Hematopoietic multipotent progenitor cell treated with erythropoietin and hydrocortisone succinate and interleukin-3 and kit ligand, for 17 days (in vitro differentiated cells): ENCODE data around the gene SKAP2.

Experiments used
- DNase-seq: peaks from one replicate; pipeline ENCODE4 v3.0.0-alpha.2; 2015; ENCODE audit warnings: low spot score

The SKAP2 gene

DNA sequence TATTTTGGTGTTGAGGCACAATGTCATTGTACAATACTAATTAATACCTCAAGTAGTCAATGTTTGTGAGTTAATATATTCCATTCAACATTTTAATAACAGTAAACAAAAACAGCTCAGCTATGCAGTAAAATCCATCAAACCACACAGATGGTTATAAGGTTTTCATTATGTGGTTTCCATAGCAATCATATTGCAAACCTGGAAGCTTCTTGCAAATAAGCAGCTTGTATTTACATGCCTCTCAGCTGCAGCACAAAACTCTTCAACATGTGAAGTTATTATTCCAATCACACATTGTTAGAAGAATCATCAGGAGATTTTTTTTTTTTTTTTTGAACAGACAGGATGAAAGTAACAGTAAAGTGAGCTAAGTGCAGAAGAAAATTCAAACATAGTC is 170.2 kb downstream of the SKAP2 start:
- DNase-seq: no peak

DNA sequence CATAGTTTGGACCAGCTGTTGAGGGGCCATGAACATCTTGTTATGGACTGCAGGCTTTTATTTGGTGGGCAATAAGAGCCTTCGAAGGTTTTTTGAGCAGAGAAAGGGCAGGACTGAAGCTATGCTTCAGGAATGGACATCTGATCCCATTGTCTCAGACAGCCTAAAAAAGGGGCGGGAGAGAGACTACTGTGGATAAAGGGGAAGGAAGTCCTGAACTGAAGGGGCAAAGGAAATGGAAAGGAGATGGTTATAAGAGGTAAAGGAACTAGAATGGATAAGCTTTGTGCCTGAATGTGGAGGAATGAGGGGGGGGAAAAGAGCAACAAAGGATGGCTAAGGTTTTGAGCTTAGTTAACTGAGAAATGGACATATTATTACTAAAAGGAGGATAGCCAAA is 172.5 kb downstream of the SKAP2 start:
- no peak for DNase-seq

DNA sequence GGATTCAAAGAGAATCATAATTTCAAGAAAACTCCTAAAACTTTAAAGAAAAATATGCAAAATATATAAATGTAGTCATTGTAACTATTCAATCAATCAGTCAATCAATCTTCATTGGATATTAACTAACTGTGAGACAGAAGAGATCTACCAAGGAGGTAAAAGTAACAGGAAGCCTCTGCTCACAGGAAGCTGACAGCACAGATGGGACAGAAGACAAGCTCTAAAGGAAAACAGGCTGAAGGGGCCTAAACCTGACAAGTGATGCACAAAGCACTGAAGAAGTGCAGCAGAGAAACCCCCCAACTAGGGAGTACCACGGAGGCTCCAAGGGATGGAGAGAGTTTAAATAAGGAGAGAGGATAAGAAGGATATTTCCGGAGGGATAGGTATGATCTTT is 173.0 kb downstream of the SKAP2 start:
- no peak for DNase-seq

DNA sequence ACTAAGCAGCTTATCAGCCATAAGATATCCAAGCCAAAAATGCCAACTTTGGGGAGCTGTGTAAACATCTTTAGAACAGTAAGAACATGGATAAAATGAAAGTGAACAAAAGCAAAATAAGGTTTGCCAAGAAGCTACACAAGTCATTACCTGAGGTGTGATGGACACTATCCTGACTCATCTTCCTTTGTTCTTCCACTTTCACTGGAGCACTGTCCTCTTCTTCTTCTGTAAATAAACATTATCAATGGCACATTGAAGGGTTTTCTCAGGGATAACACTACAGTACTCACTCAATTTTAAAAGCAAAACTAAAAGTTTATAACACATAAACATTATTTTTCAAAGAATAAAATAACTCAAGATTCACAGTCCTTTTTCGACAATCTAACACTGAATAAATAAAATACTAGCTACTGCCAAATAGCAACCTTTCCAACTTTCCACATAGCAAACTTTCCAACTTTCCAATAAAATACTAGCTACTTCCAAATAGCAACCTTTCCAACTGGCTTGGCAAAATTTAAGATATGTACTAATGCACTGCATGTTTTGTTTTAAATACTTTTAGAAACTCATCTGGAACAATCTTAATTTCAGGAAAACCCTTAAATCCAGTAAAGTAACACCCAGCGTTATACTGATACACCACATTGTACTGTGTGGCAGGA is 174.1 kb downstream of the SKAP2 start:
- no peak for DNase-seq

DNA sequence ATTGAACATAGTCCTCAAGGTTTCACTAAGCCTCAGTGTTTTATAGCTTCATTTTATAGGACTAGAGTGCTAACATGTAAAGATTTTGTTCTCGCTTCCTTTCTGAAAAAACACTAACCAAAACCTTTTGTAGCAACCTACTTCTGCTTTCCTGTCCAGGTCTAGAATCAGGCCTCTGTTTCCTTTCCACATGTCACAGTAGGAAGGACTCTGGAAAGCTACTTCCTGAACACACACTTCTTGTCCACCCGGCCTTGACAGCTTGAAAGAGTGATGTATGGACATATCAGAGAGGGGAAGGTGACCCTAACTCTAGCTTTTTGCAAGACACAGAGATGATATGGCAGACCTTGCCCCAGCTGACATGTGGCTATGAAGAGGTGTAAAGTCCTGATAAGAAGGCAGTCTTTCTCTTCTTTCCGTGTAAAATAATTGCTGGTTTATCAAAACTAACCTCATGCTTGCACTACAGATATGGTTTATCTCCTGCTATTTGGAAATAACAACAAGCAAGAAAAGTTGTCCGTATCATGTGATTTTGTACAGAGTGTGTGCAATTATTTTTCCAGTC is 175.4 kb downstream of the SKAP2 start:
- no peak for DNase-seq

DNA sequence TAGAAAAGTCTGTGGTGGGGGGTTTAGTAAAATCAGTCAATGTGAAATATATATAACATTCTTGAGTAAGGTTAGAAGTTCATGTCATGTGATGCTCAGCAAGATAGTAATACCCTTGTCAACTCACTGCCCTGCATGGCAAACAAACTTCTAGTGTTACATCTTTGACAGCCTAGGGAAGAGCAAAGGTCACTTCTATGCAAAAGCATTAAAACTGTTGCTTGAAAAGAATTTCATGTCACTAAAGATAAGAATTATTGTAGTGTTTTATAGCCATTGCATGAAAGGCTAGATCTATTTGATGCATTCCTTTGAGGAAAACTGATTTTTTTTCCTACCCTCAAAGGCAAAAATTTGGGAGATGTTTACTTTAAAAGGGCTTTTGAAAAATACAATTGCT is 176.0 kb downstream of the SKAP2 start:
- DNase-seq: no peak

DNA sequence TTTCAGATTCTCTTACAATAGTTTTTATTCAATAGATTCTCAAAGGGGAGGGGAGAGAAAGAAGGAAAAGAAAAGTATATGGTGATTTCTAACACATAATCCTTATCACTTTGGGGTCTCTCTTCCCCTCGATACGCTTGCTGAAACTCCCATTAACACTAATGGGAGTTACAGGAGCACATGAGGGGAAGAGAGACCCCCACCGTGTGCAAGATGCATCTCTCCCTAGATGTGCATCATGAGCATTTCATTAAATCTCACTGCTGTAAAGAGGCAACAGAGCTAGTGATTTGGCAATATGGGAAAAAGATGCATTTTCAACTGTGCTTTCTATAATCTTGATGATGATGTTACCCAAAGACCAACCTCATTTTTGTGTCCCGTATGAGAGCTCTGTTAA is 177.4 kb downstream of the SKAP2 start:
- no peak for DNase-seq

DNA sequence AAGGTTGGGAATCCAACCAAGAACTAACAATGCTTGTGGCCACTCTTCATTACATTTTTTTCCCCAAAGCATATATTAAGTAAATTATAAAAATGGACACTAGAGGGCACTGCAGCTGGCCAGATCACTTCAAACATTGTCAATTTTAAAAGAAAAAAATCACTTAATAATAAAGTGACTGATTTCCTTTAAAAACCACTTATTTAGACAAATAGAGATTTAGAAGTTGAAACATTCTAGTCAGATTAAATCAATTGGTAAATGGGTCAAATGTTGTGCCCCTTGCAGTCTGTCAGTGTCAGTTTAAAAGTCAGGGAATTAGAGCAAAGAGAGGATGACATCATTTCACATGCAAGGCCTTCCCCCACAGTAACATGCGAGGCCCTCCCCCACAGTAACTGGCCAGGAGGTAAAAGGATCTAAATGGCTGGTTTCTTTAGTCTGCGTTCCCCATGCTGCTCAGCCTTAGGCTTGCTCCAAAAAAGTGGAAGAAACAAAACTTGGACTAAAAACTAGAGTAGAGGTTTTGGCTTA is 177.9 kb downstream of the SKAP2 start:
- DNase-seq: peak; percentile 48

DNA sequence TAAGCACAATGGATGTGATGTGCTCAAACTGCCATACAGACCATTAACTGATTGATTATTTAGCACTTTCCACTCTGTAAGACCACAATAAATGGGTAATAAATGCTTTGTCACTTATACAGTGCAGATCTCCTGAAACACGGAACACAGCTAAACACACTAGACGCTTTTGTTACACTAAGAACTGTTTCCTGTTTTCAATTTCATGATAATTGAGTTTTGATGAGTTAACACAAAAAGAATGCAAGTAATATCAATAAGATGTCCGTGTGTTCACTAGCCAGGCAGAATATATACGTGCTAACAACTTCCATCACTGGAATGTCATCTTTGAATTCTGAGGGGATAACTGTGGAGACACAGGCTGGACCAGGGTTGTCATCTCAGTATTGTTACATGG is 178.8 kb downstream of the SKAP2 start:
- DNase-seq: no peak

DNA sequence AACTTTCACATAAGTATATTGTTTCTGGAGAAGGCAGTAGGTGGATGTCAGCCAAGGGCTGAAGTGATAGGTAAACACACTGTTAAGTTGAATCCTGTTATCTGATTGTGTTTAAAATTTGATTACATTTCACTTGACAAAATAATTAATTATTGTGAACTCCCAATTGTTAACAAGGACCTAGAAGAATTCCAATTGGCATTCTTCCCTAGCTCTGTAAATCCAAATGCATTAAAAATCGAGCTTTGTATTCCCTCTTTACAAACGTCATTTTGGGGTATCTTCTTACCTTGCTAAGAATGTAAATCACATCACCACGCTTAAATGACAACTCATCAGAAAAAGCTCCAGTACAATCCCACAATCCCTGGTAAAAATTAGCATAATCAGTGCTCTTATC is 179.9 kb downstream of the SKAP2 start:
- no peak for DNase-seq

DNA sequence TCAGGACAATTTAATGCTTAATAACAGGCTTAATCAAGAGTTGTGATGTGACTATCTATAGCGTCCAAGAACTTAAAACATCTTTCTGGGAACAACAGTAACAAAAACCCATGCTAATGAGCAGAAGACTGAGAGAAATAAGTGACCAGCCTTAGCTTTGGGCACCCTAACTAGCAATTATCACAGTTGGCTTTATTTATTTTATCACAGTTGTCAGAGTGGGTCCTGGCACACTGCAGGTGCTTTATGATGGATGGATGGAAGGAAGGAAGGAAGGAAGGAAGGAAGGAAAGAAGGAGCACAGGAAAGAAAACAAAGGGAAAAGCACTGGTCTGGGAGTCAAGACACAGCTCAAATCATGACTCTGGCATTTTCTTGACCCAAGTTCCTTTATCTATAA is 181.1 kb downstream of the SKAP2 start:
- DNase-seq: no peak

DNA sequence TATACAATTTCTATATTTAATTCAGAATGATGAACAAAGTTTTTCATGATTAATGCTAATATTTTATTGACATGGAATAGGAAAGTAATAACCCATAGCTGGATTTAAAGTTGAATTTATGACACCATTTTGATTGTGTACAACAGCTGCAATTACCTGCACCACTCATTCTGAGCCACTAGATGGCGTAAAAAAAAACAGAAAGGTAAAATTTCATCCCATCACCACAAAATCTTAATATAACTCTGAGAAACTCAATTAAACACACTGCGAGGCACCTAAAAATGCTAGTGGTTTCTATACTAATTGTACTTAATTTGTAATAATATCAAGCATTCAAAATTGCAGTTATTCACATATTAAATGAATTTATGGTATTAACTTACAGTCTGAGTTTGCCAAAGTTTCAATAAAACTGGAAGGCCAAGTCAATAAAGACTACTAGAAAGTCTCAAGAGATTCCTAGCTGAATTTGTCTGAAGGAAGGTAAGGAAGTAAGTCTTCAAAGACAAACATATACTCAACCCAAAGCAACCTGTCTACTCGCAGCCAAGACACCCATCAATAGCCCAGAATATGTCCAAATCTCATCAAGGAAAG is 182.5 kb downstream of the SKAP2 start:
- peak; percentile 34 for DNase-seq

DNA sequence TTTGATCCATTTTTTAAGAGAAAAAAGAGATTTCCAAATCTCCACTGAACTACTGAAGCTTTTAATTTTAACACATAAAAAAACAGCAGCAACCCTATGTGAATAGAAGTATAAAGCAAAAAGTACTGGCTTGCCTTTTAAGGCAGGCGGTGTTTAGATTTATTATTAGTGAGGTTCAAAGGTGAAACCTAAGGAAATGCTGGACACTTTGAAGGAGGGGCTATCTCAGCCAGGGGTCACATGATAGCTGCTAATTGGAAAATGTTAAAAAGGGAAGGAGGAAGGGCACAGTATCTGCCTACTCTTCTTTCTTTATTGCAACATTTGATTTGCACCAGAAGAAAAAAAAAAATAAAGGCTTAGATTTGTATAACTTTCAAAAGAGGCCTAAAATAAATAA is 183.8 kb downstream of the SKAP2 start:
- DNase-seq: no peak

DNA sequence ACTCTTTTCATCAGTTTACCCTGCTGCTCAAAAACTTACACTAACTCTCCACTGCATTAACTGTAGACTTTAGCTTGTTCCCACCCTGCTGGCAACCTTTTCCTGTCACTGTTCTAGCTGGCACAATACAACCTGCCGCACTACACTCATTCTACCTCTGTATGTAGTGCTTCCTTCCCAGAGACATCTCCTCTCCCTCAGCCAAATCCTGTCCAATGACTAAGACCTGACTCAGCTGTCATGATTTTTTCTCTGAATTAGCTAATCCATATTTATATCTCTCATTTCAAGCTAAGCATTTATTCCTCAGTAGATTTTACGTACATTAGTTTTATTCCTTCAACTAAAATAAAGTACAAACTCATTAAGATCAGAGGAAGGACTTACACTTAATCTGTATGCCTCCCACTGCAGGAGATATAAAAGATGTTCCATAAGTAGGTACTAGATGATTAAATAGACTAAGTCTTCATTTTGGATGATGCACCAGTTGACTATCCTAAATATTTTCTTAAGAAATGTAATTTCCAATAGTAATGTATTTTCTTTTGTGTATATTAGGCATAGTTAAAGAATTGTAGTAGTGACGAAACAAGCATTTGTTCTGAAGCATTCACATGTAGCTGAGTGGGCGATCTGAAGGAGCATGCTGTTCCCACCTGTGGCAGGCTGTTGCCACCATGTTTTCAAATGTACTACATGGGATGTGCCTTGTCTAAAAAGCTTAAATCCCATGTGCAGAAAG is 189.1 kb downstream of the SKAP2 start:
- no peak for DNase-seq

DNA sequence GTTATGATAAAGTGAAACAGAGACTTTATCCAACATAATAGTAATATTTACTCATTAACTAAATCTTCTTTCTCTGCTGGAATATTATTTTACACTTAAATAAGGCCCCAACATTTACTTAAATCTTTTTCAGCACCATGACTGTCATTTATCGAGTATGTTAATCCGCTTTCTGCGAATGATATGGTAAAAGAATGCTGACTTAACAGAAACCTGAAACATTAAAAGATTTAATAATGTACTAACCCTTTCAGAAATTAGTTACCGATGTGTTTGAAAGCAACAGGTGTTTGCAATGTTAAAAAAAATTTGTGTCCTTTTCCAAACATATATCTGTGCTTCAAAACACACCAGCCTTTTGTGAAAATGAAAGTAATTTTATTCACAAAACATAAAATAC is 190.5 kb downstream of the SKAP2 start:
- DNase-seq: no peak

DNA sequence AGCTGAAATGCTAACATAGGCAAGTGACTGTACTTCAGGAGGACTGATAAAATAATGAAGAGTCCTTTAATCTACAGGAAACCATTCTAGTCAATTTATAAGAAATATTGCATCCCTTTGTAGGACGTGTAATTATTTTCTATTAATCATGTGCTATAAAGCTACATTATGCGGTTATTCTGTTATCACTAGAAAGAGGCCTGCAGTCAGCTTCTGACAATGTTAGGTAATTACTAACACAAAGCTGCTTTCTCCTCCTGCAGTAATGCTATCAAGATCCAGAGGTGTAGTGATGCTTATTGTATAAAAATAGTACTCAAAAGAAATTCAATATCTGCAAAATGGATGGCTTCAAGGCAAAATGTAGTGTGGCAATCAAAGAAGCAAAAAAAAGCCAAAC is 191.1 kb downstream of the SKAP2 start:
- no peak for DNase-seq

DNA sequence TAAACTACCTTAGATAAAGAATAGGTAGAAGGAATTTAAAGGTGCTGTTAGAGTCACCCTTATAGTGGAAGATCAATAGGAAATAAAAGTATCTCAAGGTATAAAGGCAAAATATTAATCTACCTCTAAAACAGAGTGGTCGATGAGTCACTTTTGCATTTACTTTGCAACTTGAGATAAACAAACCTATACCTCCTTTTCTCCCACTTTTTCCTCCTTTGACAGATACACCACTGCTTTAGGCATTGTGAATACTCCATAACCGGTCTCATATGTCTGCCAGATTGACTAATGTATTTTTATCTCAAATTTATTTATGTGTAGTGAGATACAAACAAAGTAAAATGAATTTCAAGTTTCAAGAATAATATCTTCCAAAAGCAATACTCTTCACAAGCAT is 193.5 kb downstream of the SKAP2 start:
- DNase-seq: no peak

DNA sequence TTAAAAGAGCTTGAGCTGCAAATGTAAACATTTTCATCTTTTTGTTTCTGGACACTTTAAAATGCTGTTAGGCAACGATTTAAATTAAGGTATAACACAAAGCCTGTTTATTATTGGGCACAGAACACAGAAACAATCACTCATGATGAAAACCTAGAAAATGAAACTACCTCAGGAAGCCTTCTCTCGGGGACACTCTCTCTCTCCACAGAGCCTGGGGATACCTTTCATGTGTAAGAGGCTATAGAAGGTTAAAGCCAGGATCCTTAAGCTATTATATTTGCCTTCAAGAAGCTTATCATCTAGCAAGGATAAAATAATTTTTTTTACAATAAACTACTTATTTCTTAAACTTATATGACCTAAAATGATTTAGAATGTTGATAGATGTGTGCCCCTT is 194.1 kb downstream of the SKAP2 start:
- DNase-seq: no peak

DNA sequence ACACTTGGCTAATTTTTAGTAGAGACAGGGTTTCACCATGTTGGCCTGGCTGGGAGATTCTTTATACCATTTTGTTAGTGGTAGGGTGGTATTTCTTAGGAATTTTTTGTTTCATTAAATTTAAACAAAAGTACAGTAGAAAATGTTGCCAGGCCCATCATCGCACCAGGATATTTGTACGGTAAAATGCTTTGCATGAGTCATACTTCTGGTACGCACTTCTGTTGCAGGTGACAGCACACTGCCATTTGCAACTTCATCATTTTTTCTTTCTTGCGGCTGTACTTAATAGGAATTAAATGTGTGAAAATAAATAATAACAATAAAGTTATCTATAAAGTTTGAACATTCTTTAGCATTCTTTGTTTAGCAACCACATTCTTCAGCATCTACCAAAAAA is 195.6 kb downstream of the SKAP2 start:
- DNase-seq: no peak

DNA sequence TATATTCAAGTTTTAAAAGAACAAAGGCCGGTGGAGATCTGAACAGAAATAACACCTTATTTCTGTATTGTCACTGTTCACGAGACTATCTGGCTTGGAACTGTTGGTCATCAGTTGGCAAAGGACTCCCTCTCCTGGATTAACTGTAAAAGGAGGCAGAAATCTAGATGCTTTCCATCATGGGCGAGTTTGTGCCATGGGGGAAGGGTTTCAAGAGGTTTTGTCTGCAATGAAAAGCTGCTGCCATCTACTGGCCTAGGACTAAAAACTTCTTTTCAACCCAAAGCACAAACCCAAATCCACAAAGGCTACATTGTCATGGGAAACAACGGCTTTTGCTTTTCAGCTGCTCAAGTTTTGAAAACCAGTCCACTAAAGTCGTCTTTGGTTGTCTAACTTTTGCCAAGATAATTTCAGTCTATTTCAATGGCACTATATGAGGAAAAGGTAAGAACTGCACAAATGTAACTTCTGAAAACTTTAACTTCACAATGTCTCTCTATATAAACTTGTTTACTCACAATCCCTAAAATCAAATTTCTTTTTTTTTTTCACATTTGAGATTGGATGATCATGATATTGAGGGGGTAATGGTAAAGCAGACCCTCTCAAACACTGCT is 196.8 kb downstream of the SKAP2 start:
- peak; percentile 48 for DNase-seq

DNA sequence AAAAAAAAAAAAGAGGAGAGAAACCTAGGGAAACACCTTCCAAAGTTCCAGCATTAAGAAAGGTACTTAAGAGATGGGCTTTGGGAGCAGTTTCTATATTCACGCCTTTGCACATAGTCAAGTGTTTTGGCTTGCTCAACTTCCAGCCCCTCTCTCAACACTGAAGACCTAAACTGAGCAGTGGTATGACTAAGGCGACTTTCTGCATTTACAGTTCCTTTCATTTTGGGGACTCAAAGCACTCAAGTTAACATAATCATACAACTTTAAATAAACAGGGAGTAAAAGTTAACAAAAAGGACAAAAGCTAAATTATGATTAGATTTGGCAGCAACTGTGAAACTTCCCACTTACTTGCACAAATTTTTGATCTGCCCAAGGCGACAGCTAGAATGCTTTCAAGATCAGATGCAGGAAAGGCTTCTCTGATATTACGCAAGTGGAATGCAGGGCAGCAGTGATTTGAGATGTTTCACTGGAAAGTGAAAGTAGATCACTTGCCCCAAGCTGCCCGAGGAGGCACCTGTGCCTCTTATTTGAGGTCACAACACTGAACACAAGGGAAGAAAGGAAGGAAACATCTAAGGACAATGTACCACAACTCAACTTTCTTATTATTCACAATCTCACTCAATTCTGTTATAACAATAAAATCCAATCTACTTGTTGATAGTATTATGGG is 199.5 kb downstream of the SKAP2 start:
- DNase-seq: no peak

DNA sequence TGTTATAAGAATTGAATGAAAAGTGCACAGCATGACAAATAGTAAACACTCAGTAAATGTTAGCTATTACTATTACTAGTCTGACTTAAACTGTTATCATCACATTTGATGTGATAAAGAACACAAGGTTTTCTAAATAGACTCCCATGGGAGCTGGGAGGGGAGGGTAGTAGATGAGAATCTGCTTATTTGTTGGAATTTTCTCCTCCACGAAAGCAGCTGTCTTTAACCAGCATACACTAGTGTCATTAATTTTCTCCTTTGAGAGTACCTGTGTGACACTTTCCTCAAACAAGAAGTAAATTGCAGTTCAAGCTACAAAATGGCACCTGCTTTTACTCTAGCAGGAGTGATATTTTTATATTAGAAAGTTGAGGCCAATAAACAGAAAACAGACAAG is 200.1 kb downstream of the SKAP2 start:
- DNase-seq: no peak
